AG09319 (cell line): ENCODE measurements around the gene CFAP221.

ENCODE experiments used
- DNase-seq: peaks from one replicate; pipeline ENCODE4 v3.0.0-alpha.2; 2010; ENCODE audit warnings: low read depth; ENCODE audit errors: extremely low read depth
- CTCF ChIP-seq: IDR thresholded peaks from 2 replicates; pipeline ENCODE4 v1.5.1; 2011; ENCODE audit warnings: low read depth, mild to moderate bottlenecking, inconsistent platforms, low read length, moderate library complexity

The CFAP221 gene

GRCh38 chr2:119684518-119684917, 140.3 kb downstream of the CFAP221 start:
- DNase-seq, result no peak
- TF ChIP-seq CTCF, result no peak

GRCh38 chr2:119688616-119689015, 144.4 kb downstream of the CFAP221 start:
- DNase-seq, result no peak
- TF ChIP-seq CTCF, result no peak

GRCh38 chr2:119689218-119689617, 145.0 kb downstream of the CFAP221 start:
- no peak for DNase-seq
- TF ChIP-seq CTCF, result no peak

GRCh38 chr2:119691189-119691588, 146.9 kb downstream of the CFAP221 start:
- no peak for DNase-seq
- no peak for TF ChIP-seq CTCF

- no peak for DNase-seq
- TF ChIP-seq CTCF, result no peak
Observed at GRCh38 chr2:119691651-119692245, 147.5 kb downstream of the CFAP221 start.

GRCh38 chr2:119692310-119692709, 148.1 kb downstream of the CFAP221 start:
- TF ChIP-seq CTCF, result no peak
- DNase-seq, result no peak

- no peak for TF ChIP-seq CTCF
- DNase-seq, result no peak
Observed at GRCh38 chr2:119692954-119693353, 148.7 kb downstream of the CFAP221 start.
